TTC549 (cell line): ENCODE results near the gene LRMDA.

Experiments
- FAIRE-seq: peaks from 2 replicates; lab custom pipeline; 2012; peaks lifted over from hg19 to GRCh38; lab: Jason Lieb, UNC

LRMDA gene

DNA sequence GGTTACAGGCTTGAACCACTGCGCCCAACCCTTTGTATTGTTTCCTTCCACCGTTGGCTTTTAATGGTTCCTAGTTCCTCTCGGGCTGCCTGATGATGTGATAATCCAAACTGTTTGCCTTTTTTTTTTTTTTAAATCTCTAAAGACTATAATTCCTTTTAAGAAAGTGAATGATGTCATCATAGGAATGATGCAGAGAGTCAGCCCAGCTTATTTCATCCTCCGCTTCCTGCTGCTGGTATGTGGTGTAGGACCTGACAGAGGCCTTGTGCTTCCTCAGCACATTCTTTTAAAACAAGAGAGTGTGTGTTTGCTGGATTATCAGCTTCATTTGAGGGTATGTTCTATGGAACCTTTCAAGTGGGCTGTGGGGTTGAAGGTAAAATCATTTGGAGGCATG lies 241.4 kb downstream of the LRMDA start:
- no peak for FAIRE-seq

DNA sequence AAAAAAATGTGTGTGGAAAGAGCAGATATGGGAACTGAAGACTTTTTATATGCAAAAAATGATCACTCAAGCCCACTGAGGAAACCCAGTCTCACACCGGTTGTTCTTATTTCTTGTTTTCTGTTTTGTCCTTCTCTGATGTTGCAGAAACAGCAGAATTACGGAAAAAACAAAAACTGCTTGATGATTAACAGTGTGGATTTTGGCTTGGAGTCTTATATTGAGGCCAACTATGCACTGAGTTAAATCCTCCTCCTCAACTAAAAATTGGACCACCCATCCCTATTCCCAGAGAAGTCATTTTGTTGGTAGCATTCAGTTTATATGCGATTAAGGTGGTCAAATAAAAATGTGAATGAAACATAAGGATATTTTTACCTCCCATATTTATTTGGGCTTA lies 246.1 kb downstream of the LRMDA start:
- no peak for FAIRE-seq

DNA sequence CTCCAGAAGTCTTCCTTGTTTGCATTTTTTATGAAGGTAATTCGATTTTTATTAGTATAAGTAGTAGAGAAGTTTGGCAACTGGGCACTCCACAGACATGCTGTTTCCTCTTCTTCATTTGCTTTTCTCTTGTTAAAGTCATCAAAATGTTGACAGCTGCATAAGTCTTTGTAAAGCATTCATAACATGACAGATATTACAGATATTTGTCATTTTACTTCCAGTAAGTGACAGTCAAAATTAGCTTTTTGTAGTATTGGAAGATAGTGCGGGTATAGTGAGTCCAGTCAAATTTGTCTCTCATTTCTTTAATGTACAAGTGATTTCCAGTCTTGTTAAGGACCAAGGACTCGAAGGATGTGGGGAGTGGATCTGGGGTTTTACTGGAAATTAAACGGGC lies 247.1 kb downstream of the LRMDA start:
- no peak for FAIRE-seq

DNA sequence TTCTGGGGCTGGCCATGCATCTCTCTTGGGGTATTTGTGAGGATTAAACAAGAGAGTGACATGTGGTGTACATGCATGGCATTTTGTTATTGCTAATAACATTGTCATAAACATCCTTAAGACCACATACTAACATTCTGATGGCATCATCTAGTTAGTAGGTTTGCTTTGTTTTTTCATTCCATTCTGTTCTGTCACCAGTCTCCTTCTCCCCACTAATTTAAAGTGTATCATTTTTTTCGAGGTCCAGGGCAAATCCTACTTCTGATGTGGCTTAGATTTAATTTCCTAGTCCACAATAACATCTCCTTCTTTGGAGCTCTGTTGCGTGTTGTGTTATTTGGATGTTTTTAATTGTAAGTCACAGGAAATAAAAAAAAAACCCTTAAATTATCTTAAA lies 248.1 kb downstream of the LRMDA start:
- no peak for FAIRE-seq

DNA sequence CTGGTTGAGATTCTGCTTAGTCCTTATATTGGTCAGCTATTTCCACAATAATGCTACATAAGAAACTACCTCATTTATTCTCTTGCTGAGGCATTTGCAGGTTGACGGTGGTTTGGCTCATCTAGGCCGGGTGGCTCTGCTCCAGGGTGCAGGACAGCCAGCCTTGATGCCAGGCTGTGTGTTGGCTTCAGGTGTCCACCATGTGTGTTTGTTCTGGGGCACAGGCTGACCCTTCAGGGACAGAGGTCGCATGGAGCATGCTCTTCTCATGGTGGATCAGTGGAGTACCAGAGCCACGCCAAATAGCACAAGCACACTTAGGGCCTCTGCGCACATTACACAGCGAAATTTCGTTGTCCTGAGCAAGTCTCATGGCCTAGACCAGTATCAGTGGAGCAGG lies 249.9 kb downstream of the LRMDA start:
- FAIRE-seq, result no peak

DNA sequence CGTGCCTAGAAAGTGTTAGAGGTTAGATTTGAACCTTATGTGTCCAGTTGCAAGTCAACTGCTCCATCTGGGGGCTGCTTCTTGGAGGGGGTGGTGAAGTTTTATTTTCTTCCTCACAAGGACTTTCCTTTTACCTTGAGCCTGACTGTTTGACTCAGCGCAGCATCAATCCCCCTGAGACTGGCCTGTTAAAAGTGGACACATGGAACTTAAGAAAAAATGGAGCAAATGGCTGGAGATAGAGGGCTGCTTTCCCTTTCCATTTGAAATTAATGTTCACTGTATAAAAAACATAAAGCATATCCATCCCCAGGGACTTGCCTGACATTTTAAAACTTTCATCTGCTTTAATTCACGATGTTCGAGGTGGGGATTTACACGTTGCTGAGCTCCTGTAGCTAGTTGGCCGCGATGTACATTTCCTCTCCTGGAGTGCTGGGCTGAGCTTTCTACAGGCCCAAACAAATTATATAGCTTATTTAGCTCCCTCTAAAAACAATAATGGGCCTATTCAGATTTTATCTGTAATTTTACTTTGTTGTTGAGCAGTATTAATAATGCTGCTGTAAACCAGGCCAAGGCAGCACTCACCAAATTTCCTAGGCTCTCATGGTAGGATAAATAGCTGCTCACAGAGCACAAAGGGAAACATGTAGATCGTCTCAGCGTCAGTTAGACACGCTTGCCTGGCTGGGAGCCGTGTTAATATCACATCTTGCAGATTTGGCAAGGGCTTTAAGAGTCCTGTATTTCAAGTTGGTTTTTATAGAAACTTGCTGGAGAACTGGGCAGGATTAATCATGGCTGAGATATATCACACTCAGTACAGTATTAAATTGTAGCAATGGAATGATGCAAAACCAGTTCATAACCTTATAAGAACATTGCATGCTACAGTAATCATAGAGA lies 251.5 kb downstream of the LRMDA start:
- no peak for FAIRE-seq

DNA sequence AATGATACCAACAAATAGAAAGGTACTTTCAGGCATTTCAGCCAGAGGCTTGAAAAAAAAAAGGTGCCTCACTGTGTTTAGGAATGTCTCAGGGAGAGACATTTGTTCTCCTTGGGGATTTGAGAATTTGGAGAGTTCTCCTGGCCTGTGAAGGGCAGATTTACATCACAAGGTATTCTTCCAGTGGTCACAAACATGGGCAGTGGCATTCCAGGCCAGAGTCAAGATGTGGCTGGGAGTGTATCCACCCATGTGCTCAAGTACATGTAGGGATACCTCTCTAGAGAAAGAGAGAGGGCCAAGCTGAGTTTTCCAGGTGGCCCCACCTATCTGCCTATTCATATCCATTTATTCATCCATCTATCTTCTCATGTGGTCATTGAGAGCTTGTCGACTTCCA lies 253.8 kb downstream of the LRMDA start:
- no peak for FAIRE-seq

DNA sequence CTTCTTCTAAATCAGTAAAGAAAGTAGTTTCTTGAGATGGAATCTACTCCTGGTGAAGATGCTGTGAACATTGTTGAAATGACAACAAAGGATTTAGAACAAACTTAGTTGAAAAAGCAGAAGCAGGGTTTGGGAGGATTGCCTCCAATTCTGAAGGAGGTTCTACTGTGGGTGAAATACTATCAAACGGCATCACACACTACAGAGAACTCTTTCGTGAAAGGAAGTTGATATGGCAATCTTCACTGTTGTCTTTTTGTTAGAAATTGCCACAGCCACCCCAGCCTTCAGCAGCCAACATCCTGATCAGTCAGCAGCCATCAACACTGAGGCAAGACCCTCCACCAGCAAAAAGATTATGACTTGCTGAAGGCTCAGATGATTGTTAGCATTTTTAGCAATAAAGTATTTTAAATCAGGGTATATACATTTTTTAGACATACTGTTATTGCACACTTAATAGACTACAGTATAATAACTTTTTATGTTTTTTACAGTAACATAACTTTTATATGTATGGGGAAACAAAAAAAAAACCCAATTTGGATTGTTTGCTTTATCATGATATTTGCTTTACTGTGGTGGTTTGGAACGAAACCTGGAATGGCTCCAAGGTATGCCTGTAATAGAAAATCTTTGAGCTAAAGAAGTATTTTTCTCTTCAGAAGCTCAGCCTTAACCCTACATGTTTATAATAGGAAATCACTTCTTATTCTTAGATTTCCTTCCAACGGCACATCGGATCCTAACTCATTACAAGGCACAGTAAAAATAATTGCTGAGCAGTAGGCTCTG lies 257.3 kb downstream of the LRMDA start:
- FAIRE-seq, result no peak

DNA sequence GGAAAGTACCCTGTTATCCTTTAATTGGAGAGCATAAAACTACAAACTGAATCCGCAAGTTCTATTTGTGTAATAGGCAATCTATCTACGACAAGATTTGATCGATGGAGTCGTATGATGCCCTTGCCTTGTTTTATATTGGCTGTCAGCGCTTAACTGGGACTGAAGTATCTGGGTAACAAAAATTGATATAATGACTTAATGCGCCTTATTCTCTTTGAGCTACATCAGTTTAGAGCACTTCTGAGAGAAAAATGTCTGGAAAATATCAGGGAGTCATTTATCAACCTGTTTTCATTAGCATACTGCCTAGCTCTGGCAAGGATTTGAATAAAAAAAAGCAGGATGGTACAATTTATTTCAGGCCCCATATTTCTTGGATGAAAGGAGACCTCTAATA lies 262.1 kb downstream of the LRMDA start:
- FAIRE-seq, result no peak

DNA sequence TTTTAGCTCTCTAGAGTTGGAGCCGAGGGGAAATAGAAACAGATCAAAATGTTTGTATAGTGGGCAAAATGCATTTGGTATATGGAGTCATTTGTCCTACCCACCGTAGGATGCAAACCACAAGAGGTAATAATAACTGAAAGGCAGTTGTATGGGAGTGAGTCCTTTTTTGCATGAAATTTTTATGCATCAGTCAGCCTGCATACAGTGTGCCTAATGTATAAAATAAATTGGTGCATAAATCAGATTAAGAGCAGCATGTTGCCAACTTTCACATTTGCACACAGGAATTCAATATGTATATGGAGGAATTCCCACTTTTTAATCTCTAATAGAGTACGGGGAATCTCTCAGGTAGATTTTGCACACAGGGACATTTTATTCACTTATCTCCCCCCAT lies 262.8 kb downstream of the LRMDA start:
- FAIRE-seq, result no peak

DNA sequence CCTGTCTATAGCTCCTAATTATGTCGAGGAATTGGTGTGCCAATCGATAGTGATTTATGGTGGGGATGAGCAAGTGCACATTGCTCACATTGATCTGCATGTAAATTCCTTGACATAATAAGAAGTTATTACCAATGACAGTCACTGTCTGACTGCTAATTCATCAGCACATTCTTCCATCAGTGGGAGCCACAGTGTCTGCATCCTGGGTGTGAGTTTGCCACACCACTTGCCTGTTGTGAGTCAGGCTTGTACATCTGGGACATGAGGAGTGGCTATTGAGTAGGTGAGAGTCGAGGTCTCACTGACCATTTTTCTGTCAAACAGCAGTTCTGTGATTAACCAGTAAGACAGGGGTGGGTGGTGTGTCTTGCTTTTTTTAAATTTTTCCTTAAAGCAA lies 263.4 kb downstream of the LRMDA start:
- FAIRE-seq, result no peak

DNA sequence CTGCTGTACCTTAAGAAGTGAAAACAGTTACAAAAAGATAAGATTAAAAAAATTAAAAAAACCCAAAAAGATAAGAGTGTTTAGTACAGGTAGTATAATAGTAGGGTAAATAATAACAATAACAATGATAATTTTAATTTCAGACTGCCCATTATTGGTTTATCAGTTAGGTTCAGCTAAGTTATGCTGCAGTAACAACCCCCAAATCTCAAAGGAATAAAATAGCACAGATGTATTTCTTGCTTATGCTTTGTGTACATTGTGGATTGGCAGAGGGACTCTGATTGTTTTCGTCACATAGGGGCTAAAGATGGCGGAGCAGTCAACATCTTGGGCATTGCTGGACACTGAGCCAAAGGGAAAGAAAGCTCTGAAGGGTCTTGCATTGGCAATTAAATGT lies 264.6 kb downstream of the LRMDA start:
- FAIRE-seq, result no peak

DNA sequence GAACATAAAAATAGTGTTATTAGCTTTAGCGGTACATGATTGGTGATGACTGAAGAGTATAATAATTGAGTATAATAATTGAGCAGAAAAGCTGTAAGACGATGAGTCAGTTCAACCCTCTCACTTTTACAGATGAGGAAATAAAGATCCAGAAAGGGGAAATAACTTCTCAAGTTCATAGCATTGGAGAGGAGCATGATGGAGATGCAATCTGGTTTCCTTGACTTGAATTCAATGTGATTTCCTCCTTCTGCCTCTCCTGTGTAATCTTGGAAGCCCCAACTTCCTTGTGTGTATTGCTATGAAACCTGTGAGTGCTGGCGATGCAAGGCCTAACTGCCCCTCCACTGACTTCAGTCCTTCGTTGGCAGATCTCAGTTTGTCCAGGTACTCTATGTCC lies 265.1 kb downstream of the LRMDA start:
- FAIRE-seq, result no peak

DNA sequence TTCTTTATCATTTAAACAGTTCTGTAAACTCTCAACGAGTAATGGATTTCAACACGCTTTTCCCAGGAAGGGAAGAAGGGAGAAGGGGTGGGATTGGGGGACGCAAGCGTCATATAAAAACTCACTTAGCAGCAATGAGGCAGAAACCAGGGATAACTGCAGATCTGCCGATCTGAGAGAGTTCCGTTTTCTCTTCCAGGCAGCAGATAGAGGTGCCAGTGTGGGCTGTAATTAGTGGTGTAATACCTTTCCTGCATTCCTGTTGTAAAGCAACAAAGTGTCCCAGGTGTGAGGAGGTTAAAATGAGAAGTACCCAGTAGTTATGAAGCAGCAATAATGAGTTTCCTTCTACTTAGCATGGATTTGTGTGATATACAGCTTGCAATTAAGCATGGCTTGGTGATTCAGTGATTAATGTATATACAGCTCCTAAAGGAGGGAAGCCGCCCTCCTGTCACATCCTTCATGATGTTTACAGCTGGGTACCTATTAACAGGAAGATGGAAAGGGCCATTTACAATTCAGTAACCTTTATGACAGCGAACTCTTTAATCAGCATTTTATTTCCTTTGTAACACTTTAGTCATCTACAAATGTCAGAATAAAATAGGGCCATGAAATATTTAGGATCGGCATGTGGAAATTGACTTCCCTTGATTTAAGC lies 271.9 kb downstream of the LRMDA start:
- FAIRE-seq, result no peak

DNA sequence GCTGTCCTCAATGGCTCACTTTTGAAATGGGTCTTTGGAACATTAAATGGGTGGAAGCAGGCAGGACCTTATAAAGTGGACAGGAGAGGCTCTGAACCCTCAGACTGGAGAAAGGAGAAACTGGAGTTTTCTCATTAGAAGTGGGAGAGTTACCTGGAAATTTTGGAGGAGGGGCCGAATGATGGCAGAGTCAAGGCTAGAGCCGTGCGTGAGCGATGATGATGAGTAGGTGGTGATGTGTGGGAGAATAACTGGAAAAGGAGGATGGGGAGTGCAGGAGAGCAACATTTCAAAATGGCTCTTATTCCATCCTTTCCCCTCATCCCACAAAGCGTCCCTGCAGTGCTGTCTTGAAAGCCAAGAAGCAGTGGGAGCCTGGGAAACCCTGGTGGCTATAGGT lies 274.0 kb downstream of the LRMDA start:
- FAIRE-seq, result no peak

DNA sequence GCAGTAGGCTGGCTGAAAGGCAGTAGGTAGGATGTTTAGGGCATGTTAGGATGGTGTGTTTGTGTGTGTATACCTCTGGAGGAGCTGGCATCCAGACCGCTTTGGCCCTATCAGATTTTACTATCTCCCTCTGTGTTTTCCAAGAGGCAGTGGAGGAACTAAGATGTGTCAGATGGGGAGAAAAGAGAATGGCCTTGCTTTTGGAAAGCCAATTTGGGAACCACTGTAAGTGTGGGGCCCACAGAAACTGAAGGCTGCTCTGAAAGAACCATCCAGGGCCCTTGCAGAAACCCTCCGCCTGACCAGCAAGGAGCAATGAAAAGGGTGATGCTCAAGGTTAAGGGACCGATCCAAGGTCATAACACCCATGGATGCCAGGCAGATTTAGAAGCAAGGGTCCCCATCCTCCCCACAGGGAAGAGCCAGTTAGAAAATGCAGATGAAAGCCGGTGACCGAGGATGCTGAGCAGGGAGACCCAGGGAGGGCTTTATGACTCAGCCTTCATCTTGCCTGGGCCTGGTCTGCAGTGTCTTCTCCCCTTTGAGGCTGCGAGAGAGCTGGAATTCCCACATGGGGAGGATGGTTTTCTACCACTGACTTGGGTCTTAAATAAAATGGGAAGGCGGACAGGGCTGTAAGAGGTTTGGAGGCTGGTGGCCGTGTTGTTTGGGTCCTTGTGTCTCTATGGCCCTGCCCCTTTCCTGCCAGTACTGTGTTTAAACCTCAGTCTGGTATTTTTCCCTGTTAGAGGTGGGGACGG lies 275.8 kb downstream of the LRMDA start:
- FAIRE-seq, result no peak

DNA sequence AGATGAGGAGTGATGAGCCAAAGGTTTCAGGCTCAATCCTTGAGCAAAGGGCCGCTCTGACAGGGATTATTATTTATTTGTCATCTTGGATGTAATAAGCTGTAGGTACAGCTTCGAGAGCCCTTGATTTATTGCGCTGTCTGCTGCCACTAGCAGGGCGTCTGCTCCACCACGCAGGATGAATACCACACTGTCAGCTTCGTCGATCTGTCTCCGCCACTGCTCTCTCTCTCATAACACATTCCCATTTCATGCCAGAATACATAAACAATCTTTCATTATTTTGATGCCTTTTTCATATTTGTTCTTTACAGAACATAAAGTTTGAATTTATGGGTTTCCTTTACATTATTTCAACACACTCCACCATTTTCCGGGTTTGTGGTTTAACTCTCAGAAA lies 276.6 kb downstream of the LRMDA start:
- no peak for FAIRE-seq

DNA sequence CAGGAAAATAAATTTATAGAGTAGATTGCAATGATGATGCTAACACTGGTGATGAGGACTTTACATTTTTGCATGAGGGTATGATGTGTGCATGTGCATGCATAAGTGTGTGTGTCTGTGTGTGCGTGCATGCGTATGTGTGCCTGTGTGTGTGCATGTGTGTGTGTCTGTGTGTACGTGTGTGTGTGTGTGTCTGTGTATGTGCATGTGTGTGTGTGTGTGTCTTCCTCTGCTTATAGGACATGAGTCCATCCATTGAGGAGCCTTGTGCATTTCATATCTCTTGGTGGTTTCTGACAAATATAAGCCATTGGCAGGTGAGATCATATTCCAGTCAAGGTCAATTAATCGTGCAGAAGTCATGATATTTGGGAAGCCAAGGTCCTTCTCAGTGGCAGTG lies 277.8 kb downstream of the LRMDA start:
- FAIRE-seq, result no peak

DNA sequence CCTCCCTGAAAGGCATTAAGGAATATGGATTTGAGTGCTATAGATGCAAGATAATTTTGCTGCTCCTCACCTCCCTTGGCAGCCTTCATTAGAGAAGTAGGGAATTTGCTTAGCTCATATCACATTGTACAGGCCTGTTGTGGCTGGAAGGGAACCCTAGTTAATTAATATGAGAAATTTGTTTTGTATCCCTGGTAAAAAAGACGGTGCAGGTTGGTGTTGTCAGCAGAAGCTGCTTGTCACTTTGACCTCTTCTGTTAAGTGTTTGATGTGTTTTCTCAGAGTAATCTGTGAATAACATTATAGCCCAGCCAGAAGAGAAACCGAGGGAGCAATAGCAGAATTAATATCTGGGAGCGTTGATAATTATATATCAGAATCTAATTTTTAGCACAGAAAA lies 278.4 kb downstream of the LRMDA start:
- FAIRE-seq, result no peak

DNA sequence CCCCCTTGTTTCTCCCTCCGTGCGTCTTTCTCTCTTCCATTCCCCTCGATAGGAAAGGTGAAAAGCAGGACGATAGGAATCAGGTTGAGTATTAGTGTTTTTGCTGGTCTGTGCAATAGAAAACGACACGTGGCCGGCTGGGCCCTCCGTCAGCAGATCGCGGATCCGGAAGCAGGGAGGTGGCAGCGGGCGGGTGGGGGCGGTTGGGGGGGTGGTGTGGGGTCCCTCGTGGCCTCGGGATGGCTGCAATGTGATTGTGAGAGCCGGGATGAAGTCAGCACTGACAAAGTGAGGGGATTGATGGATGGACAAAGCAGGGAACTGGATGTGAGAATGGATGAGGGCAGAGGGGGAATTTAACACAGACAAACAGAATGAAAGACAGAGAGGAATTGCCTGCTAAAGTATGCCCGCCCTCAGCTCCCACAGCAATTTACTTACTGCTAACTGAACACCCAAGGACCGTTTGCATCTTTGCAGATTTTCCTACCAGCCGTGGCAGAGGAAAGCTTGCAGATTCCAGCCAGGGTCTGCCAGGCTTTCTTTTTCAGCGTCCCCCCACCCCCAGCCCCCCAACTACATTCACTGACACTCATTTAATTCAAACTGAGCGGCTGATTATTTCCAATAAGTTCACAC lies 280.9 kb downstream of the LRMDA start:
- no peak for FAIRE-seq

DNA sequence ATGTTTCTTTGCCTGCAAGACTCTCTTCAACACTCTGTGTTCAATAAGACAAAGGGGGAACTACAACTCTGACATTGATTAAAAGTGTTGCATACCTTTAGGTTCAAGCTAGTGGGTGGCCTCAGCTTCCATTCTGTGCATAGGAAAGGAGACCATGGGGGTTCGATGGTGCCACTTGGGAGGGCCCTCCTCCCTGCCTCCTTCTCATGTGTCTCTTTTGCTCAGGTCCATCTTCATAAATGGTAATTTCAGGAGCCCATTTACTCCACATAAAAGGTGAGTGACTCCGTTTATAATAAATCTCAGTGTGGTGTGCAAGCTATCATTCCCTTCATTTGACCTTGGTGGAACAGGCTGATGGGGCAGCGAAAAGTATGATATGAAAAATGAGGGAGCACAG lies 285.1 kb downstream of the LRMDA start:
- FAIRE-seq, result no peak
